ENCODE data around the gene CFAP74. TPM values are rescaled to one million over a fixed set of nuclear protein-coding genes. Genes with fewer than 3 reads are reported as not detected.

CFAP74 gene
- total and polyA plus RNA-seq, 9 of the 15 experiments (the other 6 are each of a cell fraction or from before 2014, with no cell fraction given), result 0.03 to 0.15 (median 0.05) TPM; not detected in 6

- TF ChIP-seq MCM7 (IDR thresholded peaks at IDR 0.05) (no peak), ZNF217 (CRISPR knock-in tag; IDR thresholded peaks at IDR 0.05) (no peak), ESRRA (IDR thresholded peaks at IDR 0.05; ENCODE audit: borderline replicate concordance, low read depth) (peak; percentile 64), NFIC (IDR thresholded peaks at IDR 0.05) (peak; percentile 88), ID3 (CRISPR knock-in tag; IDR thresholded peaks at IDR 0.05) (no peak), ID3 (tag; IDR thresholded peaks at IDR 0.05) (no peak), NEUROD1 (IDR thresholded peaks at IDR 0.05; ENCODE audit: borderline replicate concordance, low read depth, low read length, partially characterized antibody) (no peak), PCBP2 (IDR thresholded peaks at IDR 0.05; ENCODE audit: low read depth, low read length, poor library complexity, severe bottlenecking) (no peak), EP300 (IDR thresholded peaks at IDR 0.05; ENCODE audit: low read length) (no peak), NFRKB (IDR thresholded peaks at IDR 0.05; ENCODE audit: low read depth) (no peak), ZNF146 (CRISPR knock-in tag; IDR thresholded peaks at IDR 0.05; ENCODE audit: unreplicated experiment) (no peak), ZNF449 (CRISPR knock-in tag; IDR thresholded peaks at IDR 0.05) (no peak), TAF7 (tag; IDR thresholded peaks at IDR 0.05) (no peak), HNRNPLL (IDR thresholded peaks at IDR 0.05; ENCODE audit: low read depth, low read length, poor library complexity, severe bottlenecking) (no peak), HMG20A (CRISPR knock-in tag; conservative IDR thresholded peaks at IDR 0.05) (no peak), HCFC1 (IDR thresholded peaks at IDR 0.05; ENCODE audit: low read depth, low read length) (peak; percentile 26; the same call in 1 of the 2 replicates), ZNF444 (CRISPR knock-in tag; IDR thresholded peaks at IDR 0.05) (no peak), CTCF (IDR thresholded peaks at IDR 0.05 in 2 of 3, conservative IDR thresholded peaks at IDR 0.05 in 1 of 3; ENCODE audit: insufficient read depth in 2 of 3, low read depth in 1 of 3, low read length in 3 of 3) (peak; percentile 93 to 96 (median 95)), CBX1 (IDR thresholded peaks at IDR 0.05; ENCODE audit: low read depth) (no peak), CREB1 (IDR thresholded peaks at IDR 0.05) (peak; percentile 32; the same call in 1 of the 2 replicates), CREB1 (CRISPR knock-in tag; IDR thresholded peaks at IDR 0.05) (no peak), NRF1 (conservative IDR thresholded peaks at IDR 0.05 in 1 of 2, IDR thresholded peaks at IDR 0.05 in 1 of 2) (peak; percentile 25 to 32; a peak in 2 of 4 replicates)
- TF ChIP-seq, protein P1, sequence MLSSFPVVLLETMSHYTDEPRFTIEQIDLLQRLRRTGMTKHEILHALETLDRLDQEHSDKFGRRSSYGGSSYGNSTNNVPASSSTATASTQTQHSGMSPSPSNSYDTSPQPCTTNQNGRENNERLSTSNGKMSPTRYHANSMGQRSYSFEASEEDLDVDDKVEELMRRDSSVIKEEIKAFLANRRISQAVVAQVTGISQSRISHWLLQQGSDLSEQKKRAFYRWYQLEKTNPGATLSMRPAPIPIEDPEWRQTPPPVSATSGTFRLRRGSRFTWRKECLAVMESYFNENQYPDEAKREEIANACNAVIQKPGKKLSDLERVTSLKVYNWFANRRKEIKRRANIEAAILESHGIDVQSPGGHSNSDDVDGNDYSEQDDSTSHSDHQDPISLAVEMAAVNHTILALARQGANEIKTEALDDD (IDR thresholded peaks at IDR 0.05), result no peak
- TF ChIP-seq, protein P2, sequence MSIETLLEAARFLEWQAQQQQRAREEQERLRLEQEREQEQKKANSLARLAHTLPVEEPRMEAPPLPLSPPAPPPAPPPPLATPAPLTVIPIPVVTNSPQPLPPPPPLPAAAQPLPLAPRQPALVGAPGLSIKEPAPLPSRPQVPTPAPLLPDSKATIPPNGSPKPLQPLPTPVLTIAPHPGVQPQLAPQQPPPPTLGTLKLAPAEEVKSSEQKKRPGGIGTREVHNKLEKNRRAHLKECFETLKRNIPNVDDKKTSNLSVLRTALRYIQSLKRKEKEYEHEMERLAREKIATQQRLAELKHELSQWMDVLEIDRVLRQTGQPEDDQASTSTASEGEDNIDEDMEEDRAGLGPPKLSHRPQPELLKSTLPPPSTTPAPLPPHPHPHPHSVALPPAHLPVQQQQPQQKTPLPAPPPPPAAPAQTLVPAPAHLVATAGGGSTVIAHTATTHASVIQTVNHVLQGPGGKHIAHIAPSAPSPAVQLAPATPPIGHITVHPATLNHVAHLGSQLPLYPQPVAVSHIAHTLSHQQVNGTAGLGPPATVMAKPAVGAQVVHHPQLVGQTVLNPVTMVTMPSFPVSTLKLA (conservative IDR thresholded peaks at IDR 0.05), result no peak
Measured at GRCh38 chr1:1959840-1960479, 43.6 kb downstream of the CFAP74 start (continued).
